Middle frontal gyrus (tissue), 1 donor: ENCODE results near the gene PIKFYVE.

Experiments used
- DNase-seq: peaks from one replicate; pipeline ENCODE4 v3.0.0-alpha.2; 2015; ENCODE audit warnings: low spot score; ENCODE audit errors: extremely low spot score

The PIKFYVE gene

DNA sequence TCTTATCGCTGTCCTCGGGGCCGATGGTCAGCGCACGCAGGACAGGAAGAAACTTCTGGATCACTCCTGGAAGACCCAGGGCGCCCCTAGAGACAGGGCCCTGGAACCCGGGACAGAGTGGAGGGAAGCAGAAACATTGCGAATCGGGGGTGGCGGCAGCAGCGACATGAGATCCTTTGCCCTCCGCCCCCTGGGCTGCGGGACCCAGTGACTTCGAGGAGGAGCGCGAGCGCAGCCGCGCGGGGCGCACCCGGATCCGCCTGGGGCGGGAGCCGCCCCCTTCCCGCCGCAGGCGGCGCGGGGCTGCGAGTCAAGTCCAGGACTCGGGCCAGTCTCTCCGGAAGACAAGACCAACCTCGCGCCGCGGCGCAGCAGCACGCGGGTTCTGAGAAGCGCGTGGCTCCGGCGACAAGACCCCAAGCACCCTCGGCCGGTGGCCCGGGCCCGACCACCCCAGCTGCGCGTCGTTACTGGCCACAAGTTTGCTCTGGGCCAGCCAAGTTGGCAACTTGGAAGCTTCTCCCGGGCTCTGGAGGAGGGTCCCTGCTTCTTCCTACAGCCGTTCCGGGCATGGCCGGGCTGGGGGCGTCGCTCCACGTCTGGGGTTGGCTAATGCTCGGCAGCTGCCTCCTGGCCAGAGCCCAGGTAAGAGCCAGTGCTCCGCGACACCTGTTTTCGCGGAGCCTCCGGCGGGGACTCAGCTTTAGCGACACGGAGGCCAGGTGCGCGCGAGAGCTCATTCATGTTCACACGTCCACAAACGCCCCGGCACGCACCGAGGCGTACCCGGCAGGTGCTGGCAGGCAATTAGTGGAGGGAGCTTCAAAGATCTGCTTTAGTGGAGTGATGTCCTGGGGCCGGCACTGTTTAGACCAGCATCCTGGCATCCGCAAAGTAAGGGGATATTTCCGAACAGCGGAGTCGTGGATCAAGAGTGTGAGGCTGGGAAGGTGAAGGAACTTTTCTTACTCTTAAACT, 140.7 kb downstream of the PIKFYVE start, which contains the start of gene PTH2R:
Gene PTH2R, plus strand, starts transcription at position 319 of the 978 bp plus-strand sequence. Its CDS starts 252 bp downstream, at position 571.
- no peak for DNase-seq

- no peak for DNase-seq
Measured at GRCh38 chr2:208407667-208408066, 141.6 kb downstream of the PIKFYVE start.
